Liver (tissue), 9 donors: ENCODE data around the gene MBP. TPM values are rescaled to one million over a fixed set of nuclear protein-coding genes. Genes with fewer than 3 reads are reported as not detected.

Experiments
- DNase-seq: peaks from one replicate; pipeline ENCODE4 v3.0.0-alpha.2; 2017; ENCODE audit warnings: low spot score
- H3K27ac ChIP-seq, 2 donors: one replicate each; pipeline ENCODE4 v1.7.0; 2013; ENCODE audit warnings: inconsistent platforms in 2 of 2, low read length in 2 of 2, control low read depth in 1 of 2, low read depth in 1 of 2, mild to moderate bottlenecking in 1 of 2
- H3K27me3 ChIP-seq, 4 donors: one replicate each; pipeline versions ENCODE4 v1.6.1 to v1.7.0; 2013; ENCODE audit warnings: low read length in 3 of 4, inconsistent platforms in 1 of 4, mild to moderate bottlenecking in 1 of 4, moderate library complexity in 1 of 4; ENCODE audit not compliant: control insufficient read depth in 4 of 4, insufficient read depth in 4 of 4
- H3K36me3 ChIP-seq, 4 donors: one replicate each; pipeline versions ENCODE4 v1.6.1 to v1.7.0; 2013; ENCODE audit warnings: low read length in 3 of 4, mild to moderate bottlenecking in 3 of 4, low read depth in 1 of 4, moderate library complexity in 1 of 4; ENCODE audit not compliant: control insufficient read depth in 4 of 4, insufficient read depth in 3 of 4
- H3K4me1 ChIP-seq, 4 donors: one replicate each; pipeline versions ENCODE4 v1.6.1 to v1.7.0; 2013; ENCODE audit warnings: low read length in 3 of 4, mild to moderate bottlenecking in 3 of 4, moderate library complexity in 1 of 4; ENCODE audit not compliant: control insufficient read depth in 4 of 4, insufficient read depth in 4 of 4
- H3K4me3 ChIP-seq, 3 donors: one replicate each; pipeline versions ENCODE4 v1.6.1 to v1.7.0; 2013; ENCODE audit warnings: low read length in 3 of 3, control low read depth in 1 of 3, low read depth in 1 of 3, mild to moderate bottlenecking in 1 of 3
- H3K9ac ChIP-seq, 2 donors: one replicate each; pipeline ENCODE4 v1.7.0; 2013; ENCODE audit warnings: low read length in 2 of 2, mild to moderate bottlenecking in 2 of 2, moderate library complexity in 2 of 2, control low read depth in 1 of 2, low read depth in 1 of 2
- H3K9me3 ChIP-seq, 4 donors: one replicate each; pipeline versions ENCODE4 v1.6.1 to v1.7.0; 2013; ENCODE audit warnings: low read length in 3 of 4; ENCODE audit not compliant: control insufficient read depth in 4 of 4
- ATF3 ChIP-seq: IDR thresholded peaks from 2 replicates; pipeline ENCODE4 v1.6.1; 2016; ENCODE audit warnings: antibody characterized with exemption
- CTCF ChIP-seq: fragments of 150-350 bp; IDR thresholded peaks from 2 replicates; pipeline ENCODE4 v1.5.1; 2017; ENCODE audit warnings: improper control_type of control experiment, low read depth, low read length; ENCODE audit not compliant: missing input control
- EGR1 ChIP-seq, 2 donors: IDR thresholded peaks; 2 replicates each; pipeline ENCODE4 v1.6.1; 2016 to 2018; ENCODE audit warnings: antibody characterized with exemption in 2 of 2, low read depth in 2 of 2
- FOXA1 ChIP-seq: IDR thresholded peaks from 2 replicates; pipeline ENCODE4 v1.6.1; 2016; ENCODE audit warnings: antibody characterized with exemption
- FOXA2 ChIP-seq: IDR thresholded peaks from 2 replicates; pipeline ENCODE4 v1.6.1; 2016; ENCODE audit warnings: antibody characterized with exemption
- HNF4A ChIP-seq, 2 donors: conservative IDR thresholded peaks; 2 replicates each; pipeline ENCODE4 v1.6.1; 2016; ENCODE audit warnings: antibody characterized with exemption in 2 of 2, mild to moderate bottlenecking in 2 of 2
- HNF4G ChIP-seq: IDR thresholded peaks from 2 replicates; pipeline ENCODE4 v1.6.1; 2016; ENCODE audit warnings: antibody characterized with exemption
- JUND ChIP-seq, 2 donors: IDR thresholded peaks; 2 replicates each; pipeline ENCODE4 v1.6.1; 2016; ENCODE audit warnings: antibody characterized with exemption in 2 of 2
- RAD21 ChIP-seq, 2 donors: IDR thresholded peaks; 2 replicates each; pipeline ENCODE4 v1.6.1; 2016; ENCODE audit warnings: antibody characterized with exemption in 2 of 2, mild to moderate bottlenecking in 2 of 2
- REST ChIP-seq: IDR thresholded peaks from 2 replicates; pipeline ENCODE4 v1.6.1; 2016; ENCODE audit warnings: antibody characterized with exemption, mild to moderate bottlenecking
- YY1 ChIP-seq: IDR thresholded peaks from 2 replicates; pipeline ENCODE4 v1.6.1; 2016; ENCODE audit warnings: antibody characterized with exemption, mild to moderate bottlenecking
- ZBTB33 ChIP-seq: IDR thresholded peaks from 2 replicates; pipeline ENCODE4 v1.6.1; 2016; ENCODE audit warnings: antibody characterized with exemption
- WGBS: extraction: QIAGEN DNeasy Blood & Tissue Kit; methylation state at CpG from one replicate; pipeline ENCODE4 v1.1.7; 2013; 5-methylcytosine and 5-hydroxymethylcytosine counted together
- polyA plus RNA-seq, 2 donors: library from polyadenylated mRNA; stranded (reverse) in 1 of 2; unstranded in 1 of 2; fragments of 200-250 nt in 1 of 2; fragments of >200 nt in 1 of 2; fragmentation: Nextera tagmentation in 1 of 2; extraction: Ambion mirVana in 1 of 2; gene quantifications; one replicate each; pipeline versions ENCODE4 v1.2.1 to v1.2.3, GENCODE V29; 2013 to 2015
- total RNA-seq, 2 donors: library from RNA; depleted of rRNA; stranded (reverse); fragments of >200 nt; gene quantifications; one replicate each; pipeline ENCODE4 v1.2.3, GENCODE V29; 2014
- TF ChIP-seq, protein P1 (sequence below): IDR thresholded peaks from 2 replicates; pipeline ENCODE4 v1.6.1; 2016; ENCODE audit warnings: antibody characterized with exemption
- donor health status: healthy.
- donor health status: healthy.
- donor health status: healthy.
- donor health status: healthy.
- donor health status: healthy.

The MBP gene
- total and polyA plus RNA-seq, 4 donors = 9.7 to 23.3 (median 17.7) TPM

GRCh38 chr18:77082316-77082955, 50.1 kb downstream of the MBP start:
- no peak for TF ChIP-seq HNF4G
- TF ChIP-seq, protein P1, sequence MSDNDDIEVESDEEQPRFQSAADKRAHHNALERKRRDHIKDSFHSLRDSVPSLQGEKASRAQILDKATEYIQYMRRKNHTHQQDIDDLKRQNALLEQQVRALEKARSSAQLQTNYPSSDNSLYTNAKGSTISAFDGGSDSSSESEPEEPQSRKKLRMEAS = no peak
- no peak for TF ChIP-seq REST
- no peak for TF ChIP-seq HNF4A (conservative IDR thresholded peaks at IDR 0.05)
- TF ChIP-seq JUND (IDR thresholded peaks at IDR 0.05) = no peak
- no peak for TF ChIP-seq FOXA1
- no peak for TF ChIP-seq CTCF
- TF ChIP-seq RAD21 (IDR thresholded peaks at IDR 0.05) = no peak
- no peak for TF ChIP-seq YY1
- no peak for TF ChIP-seq ZBTB33
- no peak for TF ChIP-seq EGR1 (IDR thresholded peaks at IDR 0.05; ENCODE audit: low read depth in 2 of 2)
- no peak for DNase-seq
- H3K27ac ChIP-seq = peak overlapping the region in 1 of 2 donors; percentile 11
- H3K9me3 ChIP-seq = no peaks in the 10 kb centered on the region
- WGBS = 98% methylated on average over 9 of the region's 9 CpGs
- no peak overlapping the region for H3K4me3 ChIP-seq
- no peak overlapping the region for H3K9ac ChIP-seq
- no peaks in the 10 kb centered on the region for H3K27me3 ChIP-seq
- peaks cover 9 to 39% (median 16%) of the 10 kb centered on the region in 4 donors for H3K4me1 ChIP-seq
- peaks cover 0 to 3% (median 0%) of the 10 kb centered on the region in 4 donors for H3K36me3 ChIP-seq

DNA sequence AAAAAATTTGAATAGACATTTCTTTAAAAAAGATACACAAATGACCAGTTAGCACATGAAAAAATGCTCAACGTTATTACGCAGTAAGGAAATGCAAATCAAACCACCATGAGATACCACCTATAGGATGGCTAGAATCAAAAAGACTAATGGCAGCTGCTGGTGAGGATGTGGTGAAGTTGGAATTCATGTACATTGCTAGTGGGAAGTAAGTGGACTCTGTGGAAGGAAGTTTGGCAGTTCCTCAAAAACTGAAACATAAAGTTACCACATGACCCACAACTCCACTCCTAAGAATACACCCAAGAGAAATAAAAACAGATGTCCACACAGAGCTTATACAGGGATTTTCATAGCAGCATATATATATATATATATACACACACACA, 51.2 kb downstream of the MBP start:
- DNase-seq = no peak
- WGBS = 81% methylated on average over 2 of the region's 2 CpGs
- Histone ChIP-seq H3K4me3 (no peak overlapping the region), H3K27me3 (no peaks in the 10 kb centered on the region), H3K27ac (no peak overlapping the region), H3K36me3 (peaks cover 0 to 3% (median 0%) of the 10 kb centered on the region in 4 donors), H3K4me1 (peaks cover 8 to 35% (median 16%) of the 10 kb centered on the region in 4 donors), H3K9ac (no peak overlapping the region), H3K9me3 (no peaks in the 10 kb centered on the region)
- no peak for TF ChIP-seq CTCF
- TF ChIP-seq, protein P1 = no peak
- no peak for TF ChIP-seq JUND (IDR thresholded peaks at IDR 0.05)
- no peak for TF ChIP-seq ZBTB33
- TF ChIP-seq EGR1 (IDR thresholded peaks at IDR 0.05; ENCODE audit: low read depth in 2 of 2) = no peak
- TF ChIP-seq FOXA2 = no peak
- TF ChIP-seq ATF3 = no peak
- TF ChIP-seq REST = no peak
- TF ChIP-seq HNF4G = no peak
